Measurements from ENCODE around the gene PKP2. TPM values are rescaled to one million over a fixed set of nuclear protein-coding genes. Genes with fewer than 3 reads are reported as not detected.

The PKP2 gene
- 3.4 and 16.0 TPM in 2 replicates for total RNA-seq

GRCh38 chr12:32896432-32897280 lies at the start of gene PKP2:
Gene PKP2, minus strand, starts transcription at chr12:32896777. Its CDS starts 46 bp downstream, at chr12:32896731.

GRCh38 chr12:32755654-32756475 lies 140.7 kb downstream of the PKP2 start, which contains the start of gene YARS2:
Gene YARS2, minus strand, starts transcription at chr12:32755897. Its CDS starts 23 bp downstream, at chr12:32755874.

Other genes starting within 250 kb of the PKP2 start
- 72.2 and 101 TPM in 2 replicates for gene DNM1L, start 217.5 kb downstream of the PKP2 start, total RNA-seq
- 37.3 and 38.9 TPM in 2 replicates for gene YARS2, start 140.9 kb downstream of the PKP2 start, total RNA-seq